Measurements from ENCODE around the gene SPINT2.

- TF ChIP-seq, protein P1, sequence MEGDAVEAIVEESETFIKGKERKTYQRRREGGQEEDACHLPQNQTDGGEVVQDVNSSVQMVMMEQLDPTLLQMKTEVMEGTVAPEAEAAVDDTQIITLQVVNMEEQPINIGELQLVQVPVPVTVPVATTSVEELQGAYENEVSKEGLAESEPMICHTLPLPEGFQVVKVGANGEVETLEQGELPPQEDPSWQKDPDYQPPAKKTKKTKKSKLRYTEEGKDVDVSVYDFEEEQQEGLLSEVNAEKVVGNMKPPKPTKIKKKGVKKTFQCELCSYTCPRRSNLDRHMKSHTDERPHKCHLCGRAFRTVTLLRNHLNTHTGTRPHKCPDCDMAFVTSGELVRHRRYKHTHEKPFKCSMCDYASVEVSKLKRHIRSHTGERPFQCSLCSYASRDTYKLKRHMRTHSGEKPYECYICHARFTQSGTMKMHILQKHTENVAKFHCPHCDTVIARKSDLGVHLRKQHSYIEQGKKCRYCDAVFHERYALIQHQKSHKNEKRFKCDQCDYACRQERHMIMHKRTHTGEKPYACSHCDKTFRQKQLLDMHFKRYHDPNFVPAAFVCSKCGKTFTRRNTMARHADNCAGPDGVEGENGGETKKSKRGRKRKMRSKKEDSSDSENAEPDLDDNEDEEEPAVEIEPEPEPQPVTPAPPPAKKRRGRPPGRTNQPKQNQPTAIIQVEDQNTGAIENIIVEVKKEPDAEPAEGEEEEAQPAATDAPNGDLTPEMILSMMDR (IDR thresholded peaks at IDR 0.05) = no peak
- no peak for TF ChIP-seq EZH2 (IDR thresholded peaks at IDR 0.05; ENCODE audit: borderline replicate concordance, insufficient read depth, low read depth, low read length, poor library complexity, severe bottlenecking)
Observed at GRCh38 chr19:38307076-38307475, 42.7 kb downstream of the SPINT2 start.

All from B cell (primary cell).